HCT116 (cell line): ENCODE measurements around the gene POU4F1. TPM values are rescaled to one million over a fixed set of nuclear protein-coding genes. Genes with fewer than 3 reads are reported as not detected.

Experiments used
- ATAC-seq: fragments of 200-7000 bp; cut with Tn5 transposase; 2 replicates; pipeline ENCODE4 v1.9.1; 2020; ENCODE audit warnings: mild to moderate bottlenecking, moderate library complexity
- BruUV-seq: library from RNA; stranded (reverse); fragments of 400-500 nt; replicated peaks from 2 replicates; lab custom pipeline; 2021; lab: Mats Ljungman, UMichigan
- CTCF ChIA-PET: fragments of 300-600 bp; sonication (Branson Sonifier 250); formaldehyde crosslinking; loops from one replicate; lab custom pipeline; 2021; ENCODE audit warnings: antibody characterized with exemption; lab: Charles Lee
- POLR2A ChIA-PET: fragments of 300-600, 350-600 bp; sonication (Branson Sonifier 250); formaldehyde crosslinking; loops from one replicate; lab custom pipeline; 2021; ENCODE audit warnings: antibody characterized with exemption; lab: Charles Lee
- RAD21 ChIA-PET, 2 experiments: fragments of 300-600 bp; sonication (Branson Sonifier 250); formaldehyde crosslinking; loops; one replicate each; lab custom pipeline; 2023; ENCODE audit warnings: low total read pairs in 2 of 2; ENCODE audit not compliant: uncharacterized antibody in 2 of 2, unreplicated experiment in 2 of 2, low non-redundant PET in 1 of 2; lab: Charles Lee
- DNase-seq: peaks from one replicate; pipeline ENCODE4 v3.0.0-alpha.2; 2010; ENCODE audit warnings: low read depth, low spot score
- H2AFZ ChIP-seq: fragments of 200-600 bp; shearing (Covaris generic), sonication (generic); 2 replicates; pipeline ENCODE4 v1.6.1; 2017; ENCODE audit warnings: low read depth, mixed run types, mixed read lengths, antibody characterized with exemption, low read length; ENCODE audit not compliant: poor library complexity, severe bottlenecking
- H3K27ac ChIP-seq: 2 replicates; pipeline ENCODE4 v1.5.1; 2012; ENCODE audit warnings: low read depth, low read length
- H3K27me3 ChIP-seq: fragments of 200-600 bp; sonication (generic); 2 replicates; pipeline ENCODE4 v1.6.1; 2016; ENCODE audit warnings: mixed run types, low read length, mixed read lengths; ENCODE audit not compliant: insufficient read depth
- H3K36me3 ChIP-seq, 2 experiments: fragments of 200-500 bp in 1 of 2; fragments of 200-600 bp in 1 of 2; sonication (Bioruptor generic) in 1 of 2; sonication (generic) in 1 of 2; 2 replicates each; pipeline versions ENCODE4 v1.5.1 to v1.6.1; 2014 to 2016; ENCODE audit warnings: low read length in 2 of 2, inconsistent platforms in 1 of 2, mixed read lengths in 1 of 2, mixed run types in 1 of 2; ENCODE audit not compliant: insufficient read depth in 2 of 2, control insufficient read depth in 1 of 2
- H3K4me1 ChIP-seq, 2 experiments: fragments of 200-600 bp in 1 of 2; sonication (generic) in 1 of 2; 2 replicates each; pipeline versions ENCODE4 v1.5.1 to v1.6.1; 2012 to 2017; ENCODE audit warnings: low read length in 2 of 2, inconsistent platforms in 1 of 2, mild to moderate bottlenecking in 1 of 2, mixed read lengths in 1 of 2, mixed run types in 1 of 2, moderate library complexity in 1 of 2; ENCODE audit not compliant: insufficient read depth in 2 of 2, control insufficient read depth in 1 of 2
- H3K4me2 ChIP-seq: fragments of 200-600 bp; sonication (generic); 2 replicates; pipeline ENCODE4 v1.6.1; 2017; ENCODE audit warnings: mixed run types, low read length, mixed read lengths
- H3K4me3 ChIP-seq, 2 experiments: fragments of 200-600 bp in 1 of 2; sonication (generic) in 1 of 2; replicated peaks in 1 of 2; 2 replicates each; pipeline ENCODE4 v1.5.1; 2011 to 2016; ENCODE audit warnings: low read length in 2 of 2, control low read depth in 1 of 2, low read depth in 1 of 2, mild to moderate bottlenecking in 1 of 2, mixed read lengths in 1 of 2, mixed run types in 1 of 2
- H3K79me2 ChIP-seq: fragments of 200-600 bp; sonication (generic); 2 replicates; pipeline ENCODE4 v1.6.1; 2017; ENCODE audit warnings: mild to moderate bottlenecking, mixed run types, low read length, moderate library complexity, mixed read lengths; ENCODE audit not compliant: insufficient read depth
- H3K9ac ChIP-seq: fragments of 200-600 bp; sonication (generic); 2 replicates; pipeline ENCODE4 v1.6.1; 2016; ENCODE audit warnings: low read length, mixed read lengths
- H3K9me2 ChIP-seq: fragments of 200-600 bp; sonication (generic), shearing (Covaris generic); 2 replicates; pipeline ENCODE4 v1.6.1; 2017; ENCODE audit warnings: mixed run types, mild to moderate bottlenecking, moderate library complexity; ENCODE audit not compliant: insufficient read depth
- H3K9me3 ChIP-seq, 2 experiments: fragments of 200-500 bp in 1 of 2; fragments of 200-600 bp in 1 of 2; sonication (Bioruptor generic) in 1 of 2; sonication (generic) in 1 of 2; 2 replicates each; pipeline ENCODE4 v1.6.1; 2014 to 2017; ENCODE audit warnings: low read length in 2 of 2, mixed read lengths in 2 of 2, inconsistent platforms in 1 of 2, low read depth in 1 of 2, mild to moderate bottlenecking in 1 of 2, mixed run types in 1 of 2, moderate library complexity in 1 of 2; ENCODE audit not compliant: control insufficient read depth in 1 of 2, insufficient read depth in 1 of 2
- H4K20me1 ChIP-seq: fragments of 200-600 bp; sonication (generic), shearing (Covaris generic); 2 replicates; pipeline ENCODE4 v1.6.1; 2017; ENCODE audit warnings: mixed run types, mild to moderate bottlenecking, moderate library complexity; ENCODE audit not compliant: insufficient read depth
- CBX3 ChIP-seq: IDR thresholded peaks from 2 replicates; pipeline ENCODE4 v1.6.1; 2012; ENCODE audit warnings: low read depth
- CEBPB ChIP-seq: IDR thresholded peaks from 2 replicates; pipeline ENCODE4 v1.6.1; 2012; ENCODE audit warnings: low read depth
- CTCF ChIP-seq, 3 experiments: fragments of 200-600 bp in 1 of 3; sonication (generic) in 1 of 3; IDR thresholded peaks in 2 of 3; conservative IDR thresholded peaks in 1 of 3; 2 replicates each; pipeline ENCODE4 v1.5.1; 2012 to 2017; ENCODE audit warnings: low read depth in 2 of 3, low read length in 2 of 3, antibody characterized with exemption in 1 of 3, borderline replicate concordance in 1 of 3, control low read depth in 1 of 3, mild to moderate bottlenecking in 1 of 3, mixed read lengths in 1 of 3, mixed run types in 1 of 3, moderate library complexity in 1 of 3; ENCODE audit not compliant: insufficient read depth in 1 of 3
- EGR1 ChIP-seq: IDR thresholded peaks from 2 replicates; pipeline ENCODE4 v1.6.1; 2012; ENCODE audit warnings: low read depth
- EZH2 ChIP-seq: fragments of 200-600 bp; sonication (generic); IDR thresholded peaks from 2 replicates; pipeline ENCODE4 v1.6.1; 2017; ENCODE audit warnings: antibody characterized with exemption, mixed run types
- EZH2phosphoT487 ChIP-seq: fragments of 200-600 bp; IDR thresholded peaks from 2 replicates; pipeline ENCODE4 v1.6.1; 2018; ENCODE audit warnings: antibody characterized with exemption, borderline replicate concordance
- FOSL1 ChIP-seq: IDR thresholded peaks from 2 replicates; pipeline ENCODE4 v1.6.1; 2012; ENCODE audit warnings: low read depth
- POLR2AphosphoS5 ChIP-seq: IDR thresholded peaks from 2 replicates; pipeline ENCODE4 v1.6.1; 2011; ENCODE audit warnings: mild to moderate bottlenecking, low read depth, low read length, moderate library complexity
- intact Hi-C: fragments of 100-400 bp; cut with micrococcal nuclease; formaldehyde crosslinking; loops from 2 replicates; pipeline ENCODE4 v1.10.0; 2022
- total RNA-seq: library from RNA; stranded (reverse); gene quantifications from one replicate; pipeline ENCODE4 v1.2.1, GENCODE V29; 2021; ENCODE audit not compliant: unreplicated experiment

The POU4F1 gene
- total RNA-seq, 1 experiment from 2014 or later = not detected

DNA sequence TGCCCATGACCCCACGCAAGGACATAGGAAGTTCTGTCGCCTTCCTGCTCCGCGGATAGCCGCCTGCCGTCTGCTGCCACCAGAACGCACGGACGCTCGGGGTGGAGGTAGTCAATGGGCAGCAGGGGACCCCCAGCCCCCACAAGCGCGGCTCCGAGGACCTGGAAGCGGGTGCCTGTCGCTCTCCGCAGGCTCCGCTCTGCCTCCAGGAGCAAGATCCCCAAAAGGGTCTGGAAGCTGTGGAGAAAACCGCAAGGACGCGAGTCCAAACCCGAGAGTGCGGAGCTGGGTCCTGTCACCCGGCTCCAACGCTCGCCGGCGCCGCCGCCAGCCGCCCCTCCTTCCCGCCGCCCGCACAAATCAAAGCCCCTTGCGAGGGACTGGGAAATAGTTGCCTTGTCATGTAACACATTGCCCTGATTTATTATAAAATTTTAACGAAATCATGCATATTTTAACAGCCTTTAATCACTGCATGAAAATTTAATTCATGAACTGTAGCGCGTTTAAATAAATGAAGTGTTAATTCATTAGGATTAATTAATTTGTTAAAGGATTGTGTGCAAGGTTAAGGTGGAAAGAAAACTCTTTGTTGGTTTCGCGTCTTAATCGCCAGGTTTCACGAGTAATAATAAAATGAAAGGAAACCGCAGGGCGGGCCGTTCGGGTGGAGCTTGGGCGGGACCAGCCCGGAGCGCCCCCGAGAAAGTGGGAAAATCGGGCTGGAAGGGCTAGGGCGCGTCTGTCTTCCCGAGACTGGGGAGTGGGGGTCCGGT lies 5.5 kb upstream of the POU4F1 start:
- no peak overlapping the region for H3K4me2 ChIP-seq
- H3K27me3 ChIP-seq = peaks cover 6% of the 10 kb centered on the region; the same call in 1 of the 2 replicates
- no peak for ATAC-seq
- intact Hi-C loops = no loop called here
- H3K36me3 ChIP-seq = no peaks in the 10 kb centered on the region
- TF ChIP-seq CEBPB (no peak), CBX3 (no peak), CTCF (IDR thresholded peaks at IDR 0.05 in 2 of 3, conservative IDR thresholded peaks at IDR 0.05 in 1 of 3; ENCODE audit: borderline replicate concordance in 1 of 3, insufficient read depth in 1 of 3, low read depth in 2 of 3, low read length in 2 of 3) (no peak), EZH2 (no peak), POLR2AphosphoS5 (no peak), FOSL1 (no peak), EGR1 (no peak), EZH2phosphoT487 (no peak)
- H3K4me1 ChIP-seq = no peaks in the 10 kb centered on the region
- H3K79me2 ChIP-seq = no peaks in the 10 kb centered on the region
- DNase-seq = no peak
- H3K4me3 ChIP-seq = no peak overlapping the region
- no peaks in the 10 kb centered on the region for H3K9me2 ChIP-seq
- no peak overlapping the region for H3K9ac ChIP-seq
- H4K20me1 ChIP-seq = no peaks in the 10 kb centered on the region
- no peaks in the 10 kb centered on the region for H3K9me3 ChIP-seq
- POLR2A ChIA-PET = no interaction called here
- BruUV-seq = no TSS peak
- no peak overlapping the region for H3K27ac ChIP-seq
- no peak overlapping the region for H2AFZ ChIP-seq
- CTCF ChIA-PET = no interaction called here
- RAD21 ChIA-PET = no interaction called here
